Inferior parietal cortex (tissue), 1 donor: ENCODE measurements around the gene PILRB.

Experiments
- DNase-seq: peaks from one replicate; pipeline ENCODE4 v3.0.0-alpha.2; 2016; ENCODE audit errors: extremely low spot score

PILRB gene

DNA sequence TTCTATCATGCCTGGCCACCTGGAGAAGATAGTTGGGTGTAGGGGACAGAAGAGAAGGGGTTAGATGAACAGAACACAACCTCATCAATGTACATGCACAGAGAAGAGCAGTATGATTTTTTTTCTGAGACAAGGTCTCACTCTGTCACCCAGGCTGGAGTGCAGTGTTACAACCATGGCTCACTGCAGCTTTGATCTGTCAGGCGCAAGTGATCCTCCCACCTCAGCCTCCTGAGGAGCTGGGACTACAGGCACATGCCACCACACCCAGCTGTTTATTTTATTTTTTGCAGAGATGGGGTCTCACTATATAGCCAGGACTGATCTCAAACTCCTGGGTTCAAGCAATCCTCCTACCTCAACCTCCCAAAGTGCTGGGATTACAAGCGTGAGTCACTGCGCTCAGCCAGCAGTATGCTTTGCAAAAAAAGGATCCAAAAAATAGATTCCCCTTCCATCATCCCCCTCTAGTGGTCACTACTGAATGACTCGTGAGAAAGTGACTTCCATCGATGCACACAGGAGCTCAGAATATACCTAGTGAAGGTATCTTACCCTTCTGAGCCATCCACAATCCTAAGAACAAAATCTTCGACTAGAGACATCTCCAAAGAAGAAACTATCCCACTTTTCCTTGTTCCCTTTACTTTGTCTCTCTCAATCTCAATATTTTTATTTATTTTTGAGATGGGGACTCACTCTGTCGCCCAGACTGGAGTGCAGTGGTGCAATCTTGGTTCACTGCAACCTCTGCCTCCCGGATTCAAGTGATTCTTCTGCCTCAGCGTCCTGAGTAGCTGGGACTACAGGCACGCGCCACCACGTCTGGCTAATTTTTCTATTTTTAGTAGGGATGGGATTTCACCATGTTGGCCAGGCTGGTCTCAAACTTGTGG, 49.6 kb downstream of the PILRB start:
- peak; percentile 68 for DNase-seq

DNA sequence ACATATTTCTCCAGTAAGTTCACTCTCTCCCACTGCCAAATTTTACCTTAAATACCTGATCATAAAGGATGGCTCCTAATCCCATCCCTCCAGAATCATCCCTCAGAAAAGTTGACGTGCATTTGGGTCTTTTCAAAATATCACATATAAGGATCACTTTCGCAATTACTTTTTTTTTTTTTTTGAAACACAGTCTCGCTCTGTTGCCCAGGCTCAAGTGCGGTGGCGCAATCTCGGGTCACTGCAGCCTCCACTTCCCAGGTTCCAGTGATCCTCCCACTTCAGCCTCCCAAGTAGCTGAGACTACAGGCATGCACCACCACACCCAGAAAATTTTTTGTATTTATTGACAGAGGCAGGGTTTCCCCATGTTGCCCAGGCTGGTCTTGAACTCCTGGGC, 53.2 kb downstream of the PILRB start:
- no peak for DNase-seq

DNA sequence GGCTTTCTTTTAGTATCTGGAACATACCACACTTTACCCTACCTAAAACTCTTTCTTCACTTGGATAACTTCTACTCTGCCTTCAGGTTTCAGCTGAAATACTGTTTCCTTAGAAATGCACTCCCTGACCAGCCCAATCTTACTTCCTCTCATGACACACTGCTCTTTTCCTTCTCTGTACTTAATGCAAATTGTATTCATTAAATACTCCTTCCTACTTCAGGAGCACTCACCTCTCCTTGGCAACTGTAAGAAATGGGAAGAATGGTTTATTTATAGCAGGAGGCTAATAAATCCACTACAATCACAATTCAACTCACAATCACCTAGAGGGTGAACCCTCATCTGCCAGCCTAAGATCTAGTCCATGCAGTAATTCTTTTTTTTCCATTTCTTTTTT, 55.4 kb downstream of the PILRB start:
- no peak for DNase-seq

DNA sequence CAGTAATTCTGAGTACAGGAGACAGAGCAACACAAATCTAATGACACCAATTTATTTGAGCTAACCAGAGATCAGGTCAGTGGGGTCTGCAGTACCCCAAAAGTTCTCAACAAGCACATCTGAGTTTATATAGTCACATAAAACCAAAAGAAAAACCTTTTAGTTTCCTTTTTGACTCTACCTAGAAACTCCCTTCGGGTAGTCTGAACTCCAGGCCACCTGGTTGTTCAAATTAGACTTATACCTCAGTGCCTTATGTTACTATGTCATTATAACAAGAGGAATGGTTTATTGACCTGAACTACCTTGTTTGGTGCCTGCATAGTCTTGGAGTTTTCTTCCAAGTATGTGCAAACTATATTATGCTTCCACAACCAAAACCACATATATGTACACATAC, 56.0 kb downstream of the PILRB start:
- no peak for DNase-seq

DNA sequence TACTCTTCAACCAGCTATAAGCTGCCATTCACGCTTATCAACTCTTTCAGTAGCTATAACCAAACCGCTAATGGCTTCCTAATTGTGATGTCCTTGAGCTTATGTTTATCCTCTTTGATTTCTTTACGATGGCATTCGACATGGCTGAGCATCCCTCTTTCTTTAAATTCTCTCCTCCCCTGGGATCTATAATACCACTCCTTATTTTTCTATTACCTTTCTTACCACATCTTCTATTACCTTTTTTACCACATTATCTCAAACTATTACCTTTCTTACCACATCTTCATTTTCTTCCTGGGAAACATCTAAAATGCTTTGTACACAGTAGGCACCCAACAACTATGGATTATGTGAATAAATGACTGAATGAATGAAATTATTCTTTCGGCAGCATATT, 57.5 kb downstream of the PILRB start:
- no peak for DNase-seq
